Tibial nerve (tissue), 4 donors: ENCODE results near the gene SLC13A4.

Source experiments
- EP300 ChIP-seq, 2 donors: sonication (generic); formaldehyde crosslinking; IDR thresholded peaks; one replicate each; pipeline ENCODE4 v1.6.1; 2017; ENCODE audit warnings: antibody characterized with exemption in 2 of 2, mild to moderate bottlenecking in 1 of 2
- POLR2A ChIP-seq, 2 donors: fragments of 450-650 bp; IDR thresholded peaks; one replicate each; pipeline ENCODE4 v1.6.1; 2017; ENCODE audit warnings: antibody characterized with exemption in 2 of 2, mild to moderate bottlenecking in 2 of 2, moderate library complexity in 2 of 2
- TF ChIP-seq, protein P1 (sequence below), 5 experiments: fragments of 200-600 bp in 3 of 5; fragments of 450-650 bp in 2 of 5; sonication (generic) in 3 of 5; IDR thresholded peaks; one replicate each; pipeline ENCODE4 v1.5.1; 2016 to 2019; ENCODE audit warnings: antibody characterized with exemption in 5 of 5, mild to moderate bottlenecking in 3 of 5, moderate library complexity in 2 of 5

GRCh38 chr7:135716677-135717238, 11.2 kb downstream of the SLC13A4 start:
- no peak for TF ChIP-seq POLR2A (IDR thresholded peaks at IDR 0.05)
- TF ChIP-seq, protein P1, sequence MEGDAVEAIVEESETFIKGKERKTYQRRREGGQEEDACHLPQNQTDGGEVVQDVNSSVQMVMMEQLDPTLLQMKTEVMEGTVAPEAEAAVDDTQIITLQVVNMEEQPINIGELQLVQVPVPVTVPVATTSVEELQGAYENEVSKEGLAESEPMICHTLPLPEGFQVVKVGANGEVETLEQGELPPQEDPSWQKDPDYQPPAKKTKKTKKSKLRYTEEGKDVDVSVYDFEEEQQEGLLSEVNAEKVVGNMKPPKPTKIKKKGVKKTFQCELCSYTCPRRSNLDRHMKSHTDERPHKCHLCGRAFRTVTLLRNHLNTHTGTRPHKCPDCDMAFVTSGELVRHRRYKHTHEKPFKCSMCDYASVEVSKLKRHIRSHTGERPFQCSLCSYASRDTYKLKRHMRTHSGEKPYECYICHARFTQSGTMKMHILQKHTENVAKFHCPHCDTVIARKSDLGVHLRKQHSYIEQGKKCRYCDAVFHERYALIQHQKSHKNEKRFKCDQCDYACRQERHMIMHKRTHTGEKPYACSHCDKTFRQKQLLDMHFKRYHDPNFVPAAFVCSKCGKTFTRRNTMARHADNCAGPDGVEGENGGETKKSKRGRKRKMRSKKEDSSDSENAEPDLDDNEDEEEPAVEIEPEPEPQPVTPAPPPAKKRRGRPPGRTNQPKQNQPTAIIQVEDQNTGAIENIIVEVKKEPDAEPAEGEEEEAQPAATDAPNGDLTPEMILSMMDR (IDR thresholded peaks at IDR 0.05), result no peak
- no peak for TF ChIP-seq EP300 (IDR thresholded peaks at IDR 0.05)
